Stomach (tissue), 9 donors: Measurements from ENCODE around the gene MAP3K12. TPM values are rescaled to one million over a fixed set of nuclear protein-coding genes. Genes with fewer than 3 reads are reported as not detected.

Experiments used
- DNase-seq, 2 donors: peaks; one replicate each; pipeline versions ENCODE4 v3.0.0 to v3.0.0-alpha.2; 2013 to 2019
- H3K27ac ChIP-seq, 5 donors: fragments of 200-600 bp in 4 of 5; sonication (generic) in 4 of 5; one replicate each; pipeline ENCODE4 v1.5.1; 2013 to 2019; ENCODE audit warnings: mild to moderate bottlenecking in 1 of 5, moderate library complexity in 1 of 5
- H3K27me3 ChIP-seq, 3 donors: fragments of 200-600 bp; sonication (generic); one replicate each; pipeline ENCODE4 v1.5.1; 2017 to 2019; ENCODE audit warnings: mixed run types in 1 of 3
- H3K36me3 ChIP-seq, 4 donors: fragments of 200-600 bp; sonication (generic); 1 replicate in 3 of 4; 2 replicates in 1 of 4; pipeline ENCODE4 v1.5.1; 2016 to 2019
- H3K4me1 ChIP-seq, 4 donors: fragments of 200-600 bp; sonication (generic); one replicate each; pipeline ENCODE4 v1.5.1; 2016 to 2019
- H3K4me3 ChIP-seq, 4 donors: fragments of 200-600 bp; sonication (generic) in 3 of 4; one replicate each; pipeline ENCODE4 v1.5.1; 2016 to 2019; ENCODE audit warnings: mild to moderate bottlenecking in 1 of 4
- H3K9me3 ChIP-seq, 4 donors: fragments of 200-600 bp; sonication (generic); one replicate each; pipeline ENCODE4 v1.5.1; 2016 to 2019
- CTCF ChIP-seq, 7 experiments: fragments of 450-650 bp in 4 of 7; fragments of 200-600 bp in 3 of 7; sonication (generic) in 3 of 7; IDR thresholded peaks; one replicate each; pipeline ENCODE4 v1.5.1; 2016 to 2019; ENCODE audit warnings: antibody characterized with exemption in 7 of 7, control low read depth in 2 of 7, mild to moderate bottlenecking in 1 of 7
- EP300 ChIP-seq: sonication (generic); formaldehyde crosslinking; IDR thresholded peaks from one replicate; pipeline ENCODE4 v1.6.1; 2017; ENCODE audit warnings: antibody characterized with exemption
- POLR2A ChIP-seq, 4 donors: fragments of 450-650 bp; IDR thresholded peaks; one replicate each; pipeline ENCODE4 v1.6.1; 2016; ENCODE audit warnings: antibody characterized with exemption in 4 of 4, control low read depth in 2 of 4, mild to moderate bottlenecking in 1 of 4, moderate library complexity in 1 of 4
- POLR2AphosphoS5 ChIP-seq, 3 donors: sonication (generic); formaldehyde crosslinking; IDR thresholded peaks; one replicate each; pipeline ENCODE4 v1.6.1; 2016; ENCODE audit warnings: antibody characterized with exemption in 3 of 3
- WGBS, 5 donors: extraction: QIAGEN DNeasy Blood & Tissue Kit in 3 of 5; methylation state at CpG; one replicate each; pipeline versions ENCODE4 v1.1.5 to v1.1.7; 2013 to 2018; 5-methylcytosine and 5-hydroxymethylcytosine counted together
- intact Hi-C: fragments of 100-400 bp; cut with DNase I; formaldehyde crosslinking; loops from one replicate; pipeline ENCODE4 v1.15.1; 2023; ENCODE audit warnings: low total_unique reads
- polyA plus RNA-seq, 3 donors: library from polyadenylated mRNA; stranded (reverse); fragments of 200-250 nt; gene quantifications; one replicate each; pipeline ENCODE4 v1.2.3, GENCODE V29; 2013
- total RNA-seq, 5 donors: library from RNA; depleted of rRNA; stranded (reverse); fragments of >200 nt; gene quantifications; one replicate each; pipeline versions ENCODE4 v1.1.0 to v1.2.3, GENCODE V29; 2014 to 2016
- donor health status: healthy with polysubstance abuse.
- donor health status: Bipolar disorder and iron deficiency.
- donor health status: healthy.

Gene MAP3K12
- total and polyA plus RNA-seq, 8 donors: 5.4 to 279 (median 13.4) TPM

- Histone ChIP-seq H3K27ac (peak overlapping the region in 4 of 5 donors; percentile 96 to 98 (median 98)), H3K4me3 (peak overlapping the region in 3 of 4 donors; percentile 47 to 67 (median 61)), H3K9me3 (no peaks in the 10 kb centered on the region), H3K4me1 (peaks cover 32 to 50% (median 42%) of the 10 kb centered on the region in 4 donors), H3K36me3 (peaks cover 12 to 40% (median 38%) of the 10 kb centered on the region in 4 donors), H3K27me3 (no peaks in the 10 kb centered on the region)
- WGBS, 5 donors: 38 to 73% (median 45%) methylated on average over 9 of the region's 9 CpGs
- no peak for DNase-seq
- intact Hi-C loops: no loop called here
- TF ChIP-seq POLR2AphosphoS5 (IDR thresholded peaks at IDR 0.05) (no peak), CTCF (IDR thresholded peaks at IDR 0.05) (no peak), POLR2A (IDR thresholded peaks at IDR 0.05) (no peak), EP300 (no peak)
Measured at GRCh38 chr12:53502331-53502730, 3.1 kb upstream of the MAP3K12 start.

- WGBS, 5 donors: 58 to 74% (median 64%) methylated on average over 8 to 10 of the region's 10 CpGs
- no peaks in the 10 kb centered on the region for H3K27me3 ChIP-seq
- peaks cover 11 to 34% (median 31%) of the 10 kb centered on the region in 4 donors for H3K36me3 ChIP-seq
- no peak for TF ChIP-seq CTCF (IDR thresholded peaks at IDR 0.05)
- TF ChIP-seq POLR2AphosphoS5 (IDR thresholded peaks at IDR 0.05): no peak
- no peak for TF ChIP-seq POLR2A (IDR thresholded peaks at IDR 0.05)
- no peak for TF ChIP-seq EP300
- H3K27ac ChIP-seq: peak overlapping the region; percentile 94 to 98 (median 98)
- intact Hi-C loops: no loop called here
- peak overlapping the region; percentile 47 to 71 (median 64) for H3K4me3 ChIP-seq
- H3K9me3 ChIP-seq: no peaks in the 10 kb centered on the region
- no peak for DNase-seq
- H3K4me1 ChIP-seq: peaks cover 32 to 56% (median 43%) of the 10 kb centered on the region in 4 donors
Measured at GRCh38 chr12:53501615-53502181, 2.4 kb upstream of the MAP3K12 start.

- intact Hi-C loops: no loop called here
- Histone ChIP-seq H3K27ac (peak within 1 kb of the TSS; percentile 94 to 98 (median 98)), H3K9me3 (no peaks in the 10 kb centered on the region), H3K4me1 (peaks cover 34 to 63% (median 47%) of the 10 kb centered on the region in 4 donors), H3K27me3 (no peaks in the 10 kb centered on the region), H3K36me3 (peaks cover 7 to 27% (median 24%) of the 10 kb centered on the region in 4 donors), H3K4me3 (peak within 1 kb of the TSS; percentile 47 to 71 (median 64))
- DNase-seq: peak; percentile 99 to 100
- TF ChIP-seq POLR2A (IDR thresholded peaks at IDR 0.05): peak in 1 of 4 donors; percentile 17
- no peak for TF ChIP-seq EP300
- TF ChIP-seq POLR2AphosphoS5 (IDR thresholded peaks at IDR 0.05): peak; percentile 50 to 69 (median 67)
- TF ChIP-seq CTCF (IDR thresholded peaks at IDR 0.05): no peak
- WGBS, 5 donors: 0 to 1% (median 1%) methylated on average over 31 to 74 of the region's 74 CpGs
Measured at GRCh38 chr12:53500776-53501614, 1.7 kb upstream of the MAP3K12 start, which contains the start of gene TARBP2. Gene TARBP2 (plus strand): TSS chr12:53501283. CDS start chr12:53501409, 126 bp downstream.

- intact Hi-C loops: no loop called here
- 0 to 1% (median 1%) methylated on average over 17 of the region's 17 CpGs for WGBS, 5 donors
- Histone ChIP-seq H3K36me3 (peaks cover 1 to 19% (median 17%) of the 10 kb centered on the region in 4 donors), H3K4me1 (peaks cover 36 to 69% (median 49%) of the 10 kb centered on the region in 4 donors), H3K27ac (peak overlapping the region; percentile 87 to 98 (median 98)), H3K9me3 (no peaks in the 10 kb centered on the region), H3K27me3 (no peaks in the 10 kb centered on the region), H3K4me3 (peak overlapping the region; percentile 47 to 71 (median 64))
- peak; percentile 50 to 82 for DNase-seq
- TF ChIP-seq CTCF (IDR thresholded peaks at IDR 0.05) (no peak), POLR2AphosphoS5 (IDR thresholded peaks at IDR 0.05) (peak; percentile 70 to 98 (median 93)), EP300 (peak; percentile 3), POLR2A (IDR thresholded peaks at IDR 0.05) (peak in 2 of 4 donors; percentile 97)
Measured at GRCh38 chr12:53500142-53500775, 1.0 kb upstream of the MAP3K12 start.
